Eye (tissue), 1 donor: ENCODE measurements around the gene TRMT1.
"Not testable (repeated sequence)": the region's sequence is repeated elsewhere in the genome, so short reads cannot be mapped to it uniquely, and the experiment has no call there.

Experiments used
- DNase-seq: peaks from one replicate; pipeline ENCODE4 v3.0.0-alpha.2; 2015

Gene TRMT1

GRCh38 chr19:13116282-13117175 lies at the start of gene TRMT1:
TRMT1 (minus strand) TSS chr19:13116740; CDS start chr19:13116399, 341 bp downstream.
- DNase-seq: peak; percentile 98

- DNase-seq: not testable (repeated sequence)
These were observed 49.6 kb upstream of the TRMT1 start for GRCh38 chr19:13166151-13166550.

- no peak for DNase-seq
These were observed 48.8 kb upstream of the TRMT1 start for GRCh38 chr19:13165162-13165997.

- peak; percentile 97 for DNase-seq
These were observed 48.0 kb upstream of the TRMT1 start for GRCh38 chr19:13164343-13165161.

- peak; percentile 94 for DNase-seq
These were observed 47.2 kb upstream of the TRMT1 start for GRCh38 chr19:13163609-13164342.

GRCh38 chr19:13162724-13163608 lies 46.4 kb upstream of the TRMT1 start:
- DNase-seq: peak; percentile 96

- no peak for DNase-seq
These were observed 44.0 kb upstream of the TRMT1 start for GRCh38 chr19:13160557-13160956.

GRCh38 chr19:13159713-13160112 lies 43.2 kb upstream of the TRMT1 start:
- no peak for DNase-seq

GRCh38 chr19:13155472-13156359 lies 39.2 kb upstream of the TRMT1 start:
- peak; percentile 89 for DNase-seq

GRCh38 chr19:13154911-13155471 lies 38.5 kb upstream of the TRMT1 start:
- DNase-seq: peak; percentile 89

GRCh38 chr19:13154241-13154778 lies 37.8 kb upstream of the TRMT1 start:
- DNase-seq: peak; percentile 91

- peak; percentile 81 for DNase-seq
These were observed 37.2 kb upstream of the TRMT1 start for GRCh38 chr19:13153569-13154240.

GRCh38 chr19:13152974-13153568 lies 36.5 kb upstream of the TRMT1 start:
- peak; percentile 100 for DNase-seq

GRCh38 chr19:13152356-13152973 lies 35.9 kb upstream of the TRMT1 start:
- DNase-seq: no peak

- DNase-seq: peak; percentile 99
These were observed 35.2 kb upstream of the TRMT1 start for GRCh38 chr19:13151605-13152355.

GRCh38 chr19:13150931-13151604 lies 34.5 kb upstream of the TRMT1 start:
- DNase-seq: peak; percentile 65
